RWPE1 (cell line): ENCODE results near the gene CCDC183.
"Not testable (repeated sequence)": the region's sequence is repeated elsewhere in the genome, so short reads cannot be mapped to it uniquely, and the experiment has no call there.

Experiments used
- CTCF ChIA-PET: fragments of 350-600 bp; sonication (Branson Sonifier 250); formaldehyde crosslinking; extraction: SDS; loops from one replicate; lab custom pipeline; 2021; lab: Yijun Ruan, JAX
- POLR2A ChIA-PET: fragments of 400-600 bp; formaldehyde crosslinking; extraction: SDS; loops from one replicate; lab custom pipeline; 2020; ENCODE audit warnings: antibody characterized with exemption; ENCODE audit not compliant: low non-redundant PET; lab: Yijun Ruan, JAX
- DNase-seq: peaks from one replicate; pipeline ENCODE4 v3.0.0; 2012; ENCODE audit warnings: low spot score
- H3K27ac ChIP-seq: fragments of 450-650 bp; 2 replicates; pipeline ENCODE4 v1.5.1; 2017
- TF ChIP-seq, protein P1 (sequence below): fragments of 450-650 bp; conservative IDR thresholded peaks from 2 replicates; pipeline ENCODE4 v1.5.1; 2017; ENCODE audit warnings: low read depth, mild to moderate bottlenecking

The CCDC183 gene

DNA sequence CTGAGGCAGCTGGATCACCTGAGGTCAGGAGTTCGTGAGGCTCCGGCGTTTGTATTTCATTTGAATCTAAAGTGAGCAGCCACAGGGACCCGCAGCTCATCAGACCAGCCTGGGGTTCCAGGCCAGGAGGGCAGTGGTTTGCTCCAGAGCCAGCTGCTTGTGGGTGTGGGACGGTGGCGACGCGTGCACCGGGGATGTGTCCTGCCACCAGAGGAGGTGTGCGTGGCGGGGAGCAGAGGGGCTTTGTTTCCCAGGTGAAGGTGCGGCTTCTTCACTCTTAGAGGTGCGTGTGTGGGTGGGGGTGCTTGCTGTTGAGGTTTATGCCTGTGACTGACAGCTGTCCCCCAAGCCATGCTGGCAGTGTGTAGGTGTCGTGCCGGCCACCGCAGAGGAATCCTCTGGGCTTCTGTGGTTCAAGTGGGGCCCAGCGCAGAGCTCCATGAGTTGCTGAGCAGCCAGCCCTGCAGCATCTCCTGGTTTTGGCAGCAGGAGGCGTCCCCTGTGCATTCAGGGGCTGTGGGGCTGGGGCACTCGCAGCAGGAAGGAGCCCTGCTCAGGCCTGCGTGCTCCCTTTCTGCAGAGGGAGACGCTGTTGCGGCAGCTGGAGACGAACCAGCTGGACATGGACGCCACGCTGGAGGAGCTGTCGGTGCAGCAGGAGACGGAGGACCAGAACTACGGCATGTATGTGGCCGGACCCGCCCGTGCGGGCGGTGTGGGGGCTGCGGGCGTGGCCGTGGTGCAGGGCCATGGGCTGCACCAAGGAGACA lies 39.2 kb downstream of the CCDC183 start:
- POLR2A ChIA-PET: no interaction called here
- TF ChIP-seq, protein P1, sequence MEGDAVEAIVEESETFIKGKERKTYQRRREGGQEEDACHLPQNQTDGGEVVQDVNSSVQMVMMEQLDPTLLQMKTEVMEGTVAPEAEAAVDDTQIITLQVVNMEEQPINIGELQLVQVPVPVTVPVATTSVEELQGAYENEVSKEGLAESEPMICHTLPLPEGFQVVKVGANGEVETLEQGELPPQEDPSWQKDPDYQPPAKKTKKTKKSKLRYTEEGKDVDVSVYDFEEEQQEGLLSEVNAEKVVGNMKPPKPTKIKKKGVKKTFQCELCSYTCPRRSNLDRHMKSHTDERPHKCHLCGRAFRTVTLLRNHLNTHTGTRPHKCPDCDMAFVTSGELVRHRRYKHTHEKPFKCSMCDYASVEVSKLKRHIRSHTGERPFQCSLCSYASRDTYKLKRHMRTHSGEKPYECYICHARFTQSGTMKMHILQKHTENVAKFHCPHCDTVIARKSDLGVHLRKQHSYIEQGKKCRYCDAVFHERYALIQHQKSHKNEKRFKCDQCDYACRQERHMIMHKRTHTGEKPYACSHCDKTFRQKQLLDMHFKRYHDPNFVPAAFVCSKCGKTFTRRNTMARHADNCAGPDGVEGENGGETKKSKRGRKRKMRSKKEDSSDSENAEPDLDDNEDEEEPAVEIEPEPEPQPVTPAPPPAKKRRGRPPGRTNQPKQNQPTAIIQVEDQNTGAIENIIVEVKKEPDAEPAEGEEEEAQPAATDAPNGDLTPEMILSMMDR: no peak
- peak overlapping the region; percentile 42 for H3K27ac ChIP-seq
- CTCF ChIA-PET: interaction anchor here (0.6 to 1.6 kb wide), 5 partner anchors 8 to 345 kb away, joined by 3 to 6 read pairs (median 4); no protein-coding TSS in a partner anchor
- no peak for DNase-seq

DNA sequence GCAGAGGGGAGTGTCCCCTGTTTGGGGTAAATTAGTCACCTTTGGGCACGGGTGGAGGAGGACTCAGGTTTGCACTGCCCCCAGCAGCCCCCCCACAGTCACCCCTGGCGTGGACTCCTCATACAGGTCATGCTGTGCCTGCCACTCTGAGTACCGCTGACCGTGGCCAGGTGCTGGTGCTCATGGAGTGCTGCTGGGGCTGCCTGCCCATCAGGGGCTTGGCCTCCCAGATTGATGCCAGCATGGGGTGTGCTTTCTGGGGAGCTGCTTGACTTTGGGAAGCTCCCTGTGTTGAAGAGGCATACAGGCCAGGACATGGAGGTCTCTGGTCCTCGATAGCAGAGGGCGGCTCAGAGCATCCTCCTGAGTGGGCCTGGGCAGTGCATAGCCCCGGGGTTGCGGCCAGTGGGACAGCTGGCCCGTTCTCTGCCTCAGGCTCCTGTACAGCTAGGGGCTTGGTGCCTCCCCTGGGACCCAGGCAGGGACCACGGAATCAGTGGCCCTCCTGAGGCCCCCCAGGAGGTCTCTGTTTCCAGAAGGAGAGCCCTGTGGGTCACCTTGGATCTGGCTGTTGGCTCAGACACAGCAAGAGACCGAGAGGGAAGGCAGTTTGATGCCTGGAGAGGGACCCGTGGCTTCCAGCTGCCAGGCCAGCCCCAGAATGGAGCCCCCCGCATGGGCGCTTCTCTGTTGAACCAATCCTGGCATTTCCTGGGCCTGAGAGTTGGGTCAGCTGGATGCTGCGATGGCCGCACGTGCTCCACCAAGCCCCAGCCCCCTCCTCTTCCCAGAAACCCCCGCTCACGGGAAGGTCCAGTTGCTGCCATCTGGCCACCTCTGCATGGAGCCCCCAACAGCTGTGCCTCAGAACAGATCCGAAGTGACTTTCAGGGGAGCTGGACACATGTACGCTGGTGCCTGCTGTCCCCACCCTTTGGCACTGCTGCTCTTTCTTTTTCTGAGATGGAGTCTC lies 40.1 kb downstream of the CCDC183 start:
- H3K27ac ChIP-seq: peak overlapping the region; percentile 42
- DNase-seq: no peak
- CTCF ChIA-PET: interaction anchor here (0.7 to 1.6 kb wide), 4 partner anchors 7 to 198 kb away, joined by 3 to 6 read pairs (median 4); partner anchors contain the start of gene PAXX
- POLR2A ChIA-PET: interaction anchor here (0.5 kb wide), 1 partner anchor 13 kb away, joined by 5 read pairs; no protein-coding TSS in a partner anchor
- TF ChIP-seq, protein P1: no peak

DNA sequence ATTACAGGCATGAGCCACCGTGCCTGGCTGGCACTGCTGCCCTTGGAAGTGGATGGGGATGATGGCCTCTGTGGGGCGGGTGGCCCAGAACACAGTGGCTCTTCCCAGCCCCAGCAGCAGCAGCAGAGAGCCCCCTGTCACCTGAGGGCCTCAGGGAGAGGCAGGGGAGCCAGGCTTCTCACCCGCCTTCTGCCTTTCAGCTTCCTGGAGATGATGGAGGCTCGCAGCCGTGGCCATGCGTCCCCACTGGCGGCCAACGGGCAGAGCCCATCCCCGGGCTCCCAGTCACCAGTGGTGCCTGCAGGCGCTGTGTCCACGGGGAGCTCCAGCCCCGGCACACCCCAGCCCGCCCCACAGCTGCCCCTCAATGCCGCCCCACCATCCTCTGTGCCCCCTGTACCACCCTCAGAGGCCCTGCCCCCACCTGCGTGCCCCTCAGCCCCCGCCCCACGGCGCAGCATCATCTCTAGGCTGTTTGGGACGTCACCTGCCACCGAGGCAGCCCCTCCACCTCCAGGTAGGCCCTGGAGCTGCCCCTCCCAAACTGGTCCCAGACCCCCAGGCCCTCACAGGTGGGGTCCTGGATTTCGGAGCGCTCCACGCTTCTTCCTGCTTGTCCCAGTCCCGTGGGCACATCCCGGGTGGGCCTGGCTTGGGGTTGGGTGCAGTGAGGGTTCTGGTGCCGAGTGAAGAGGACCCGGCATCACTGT lies 41.2 kb downstream of the CCDC183 start:
- POLR2A ChIA-PET: no interaction called here
- CTCF ChIA-PET: no interaction called here
- no peak for DNase-seq

DNA sequence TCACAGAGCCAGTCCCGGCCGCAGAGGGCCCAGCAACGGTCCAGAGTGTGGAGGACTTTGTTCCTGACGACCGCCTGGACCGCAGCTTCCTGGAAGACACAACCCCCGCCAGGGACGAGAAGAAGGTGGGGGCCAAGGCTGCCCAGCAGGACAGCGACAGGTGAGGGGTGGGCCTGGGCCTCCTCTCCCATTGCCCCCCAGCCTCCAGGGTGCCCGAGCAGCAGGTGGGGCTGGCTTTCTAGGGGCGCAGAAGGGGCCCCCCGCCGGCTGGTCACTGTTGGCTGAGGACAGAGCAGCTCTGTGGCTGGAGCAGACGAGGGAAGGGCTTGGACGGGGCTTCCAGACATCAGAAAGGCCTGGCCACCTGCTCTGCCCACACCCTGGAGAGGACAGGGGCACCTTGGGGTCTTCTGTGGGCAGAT lies 41.7 kb downstream of the CCDC183 start:
- DNase-seq, POLR2A ChIA-PET, CTCF ChIA-PET: not testable (repeated sequence)
- peak overlapping the region; percentile 90 for H3K27ac ChIP-seq

More for the DNA sequence above, 41.2 kb downstream of the CCDC183 start:
- H3K27ac ChIP-seq: peak overlapping the region; percentile 90
- TF ChIP-seq, protein P1: no peak

DNA sequence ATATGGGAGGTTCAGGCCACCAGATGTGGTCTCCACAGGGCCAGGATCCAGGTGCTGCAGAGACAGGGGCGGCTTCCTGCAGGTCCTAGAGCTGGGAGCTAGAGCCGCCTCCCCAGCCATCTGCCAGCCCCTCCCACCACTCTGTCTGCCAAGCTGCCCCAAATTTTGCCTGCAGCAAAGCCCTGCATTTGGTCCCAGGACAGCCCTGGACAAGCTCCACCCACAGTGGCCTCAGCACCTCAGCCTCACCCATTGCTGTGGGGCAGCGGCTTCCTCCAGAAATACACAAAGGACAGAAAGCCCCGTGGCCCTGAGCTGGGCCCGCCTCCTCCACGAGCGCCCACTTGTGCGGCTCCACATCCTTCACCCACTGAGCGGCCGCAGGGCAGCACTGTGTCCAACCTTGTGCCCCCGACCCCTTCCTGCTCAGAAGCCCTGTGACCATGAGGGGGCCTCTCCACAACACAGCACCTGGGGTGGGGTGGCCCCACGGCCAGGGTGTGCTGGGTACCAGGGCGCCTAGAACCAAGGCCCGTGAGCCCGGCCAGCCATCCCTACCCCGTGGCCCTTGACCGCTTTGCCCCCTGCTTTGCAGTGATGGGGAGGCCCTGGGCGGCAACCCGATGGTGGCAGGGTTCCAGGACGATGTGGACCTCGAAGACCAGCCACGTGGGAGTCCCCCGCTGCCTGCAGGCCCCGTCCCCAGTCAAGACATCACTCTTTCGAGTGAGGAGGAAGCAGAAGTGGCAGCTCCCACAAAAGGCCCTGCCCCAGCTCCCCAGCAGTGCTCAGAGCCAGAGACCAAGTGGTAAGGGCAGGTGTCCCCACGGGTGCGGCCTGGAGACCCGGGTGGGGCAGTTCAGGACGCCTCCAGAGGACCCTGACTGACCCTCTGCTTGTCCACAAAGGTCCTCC lies 42.4 kb downstream of the CCDC183 start:
- ChIA-PET CTCF (interaction anchor here (1.4 kb wide), 1 partner anchor 197 kb away, joined by 7 read pairs; no protein-coding TSS in a partner anchor), POLR2A (no interaction called here)
- DNase-seq: no peak
- H3K27ac ChIP-seq: peak overlapping the region; percentile 90
- TF ChIP-seq, protein P1: no peak
